AG04450 (cell line): ENCODE results near the gene POLE. TPM values are rescaled to one million over a fixed set of nuclear protein-coding genes. Genes with fewer than 3 reads are reported as not detected.

Experiments used
- CTCF ChIA-PET: fragments of 300-600, 350-600 bp; formaldehyde crosslinking; extraction: SDS; loops from one replicate; lab custom pipeline; 2022; ENCODE audit warnings: antibody characterized with exemption, inconsistent platforms; lab: Charles Lee
- POLR2A ChIA-PET: fragments of 350-600 bp; formaldehyde crosslinking; extraction: SDS; loops from one replicate; lab custom pipeline; 2021; ENCODE audit warnings: antibody characterized with exemption, inconsistent platforms; lab: Yijun Ruan, JAX
- DNase-seq: peaks from one replicate; pipeline ENCODE4 v3.0.0-alpha.2; 2011; ENCODE audit warnings: low read depth, low spot score
- H3K27ac ChIP-seq: one replicate; pipeline ENCODE4 v1.5.1; 2012; ENCODE audit warnings: low read depth, low read length, control low read depth
- H3K27me3 ChIP-seq: one replicate; pipeline ENCODE4 v1.6.0; 2012; ENCODE audit warnings: low read length; ENCODE audit not compliant: control insufficient read depth, insufficient read depth
- H3K4me3 ChIP-seq: 2 replicates; pipeline ENCODE4 v1.5.1; 2011; ENCODE audit warnings: mild to moderate bottlenecking, low read depth, low read length, control low read depth
- H3K9me3 ChIP-seq: 2 replicates; pipeline ENCODE4 v1.5.1; 2012; ENCODE audit warnings: low read length; ENCODE audit not compliant: control insufficient read depth, insufficient read depth
- CTCF ChIP-seq: IDR thresholded peaks from 2 replicates; pipeline ENCODE4 v1.5.1; 2011; ENCODE audit warnings: low read depth, low read length, control low read depth, inconsistent platforms
- polyA plus RNA-seq: library from polyadenylated mRNA; depleted of rRNA; stranded (reverse); fragments of >200 nt; gene quantifications from 2 replicates; pipeline ENCODE4 v1.2.3, GENCODE V29; 2011

POLE gene
- polyA plus RNA-seq, 1 experiment: 4.1 TPM

GRCh38 chr12:132672678-132673077 is 14.5 kb downstream of the POLE start:
- TF ChIP-seq CTCF: no peak
- ChIA-PET POLR2A (no interaction called here), CTCF (no interaction called here)
- Histone ChIP-seq H3K4me3 (no peak overlapping the region), H3K9me3 (no peaks in the 10 kb centered on the region), H3K27me3 (no peaks in the 10 kb centered on the region), H3K27ac (no peak overlapping the region)
- no peak for DNase-seq

- ChIA-PET POLR2A (no interaction called here), CTCF (no interaction called here)
- Histone ChIP-seq H3K27me3 (no peaks in the 10 kb centered on the region), H3K4me3 (no peak overlapping the region), H3K27ac (no peak overlapping the region), H3K9me3 (no peaks in the 10 kb centered on the region)
- TF ChIP-seq CTCF: no peak
- no peak for DNase-seq
These were observed 15.0 kb downstream of the POLE start for GRCh38 chr12:132672116-132672515.

GRCh38 chr12:132669166-132669879 is 17.8 kb downstream of the POLE start:
- Histone ChIP-seq H3K27ac (no peak overlapping the region), H3K27me3 (no peaks in the 10 kb centered on the region), H3K4me3 (no peak overlapping the region), H3K9me3 (no peaks in the 10 kb centered on the region)
- DNase-seq: no peak
- ChIA-PET CTCF (no interaction called here), POLR2A (no interaction called here)
- TF ChIP-seq CTCF: no peak

GRCh38 chr12:132668191-132669088 is 18.7 kb downstream of the POLE start:
- CTCF ChIA-PET: no interaction called here

More at GRCh38 chr12:132668191-132669088, 18.7 kb downstream of the POLE start:
- Histone ChIP-seq H3K27me3 (no peaks in the 10 kb centered on the region), H3K4me3 (no peak overlapping the region), H3K9me3 (no peaks in the 10 kb centered on the region), H3K27ac (no peak overlapping the region)
- TF ChIP-seq CTCF: no peak
- POLR2A ChIA-PET: no interaction called here
- DNase-seq: no peak
